Stimulated activated naive CD4-positive, alpha-beta T cell treated with Interleukin-2 at 50 U/mL for 16 hours (primary cell): Measurements from ENCODE around the gene ZNF544.
A peak's percentile ranks its signal among the peaks of the same experiment; 100 is the strongest.

Experiments used
- DNase-seq: peaks from one replicate; lab custom pipeline; 2025; lab: John Stamatoyannopoulos, UW

Gene ZNF544

DNA sequence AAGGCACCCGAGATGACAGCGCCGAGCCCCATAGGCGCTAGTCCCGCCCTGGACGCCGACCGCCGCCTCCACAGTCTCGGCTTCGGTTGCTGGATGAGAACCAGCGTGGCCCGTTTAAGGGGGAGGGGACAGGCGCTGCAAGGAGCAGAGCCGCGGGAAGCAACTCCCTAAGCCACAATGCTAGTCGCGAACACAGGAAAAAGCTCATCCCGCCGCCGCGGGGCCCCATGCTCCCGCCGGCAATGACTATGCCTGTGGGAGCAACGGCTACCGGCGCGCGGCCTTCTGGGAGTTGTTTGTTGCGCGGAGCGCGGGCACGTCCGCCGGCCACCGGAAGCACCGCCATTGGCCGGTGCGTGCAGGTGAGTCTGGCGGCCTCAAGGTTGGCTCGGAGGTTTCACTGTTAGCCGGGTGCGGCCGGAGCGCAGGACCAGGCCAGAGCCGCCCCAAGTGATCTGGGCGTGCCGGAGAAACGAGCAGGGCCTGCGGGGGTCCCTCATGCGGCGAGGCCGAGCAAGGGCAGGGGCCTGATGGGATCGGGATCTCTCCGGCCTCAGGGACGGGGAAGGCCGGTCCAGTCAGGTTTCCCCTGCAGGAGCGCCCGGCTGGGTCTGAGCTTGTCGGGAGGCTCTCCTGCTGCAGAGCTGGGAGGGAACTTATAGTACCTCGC, at the start of gene ZNF544:
Gene ZNF544 (plus strand): TSS at position 330 of the 670 bp plus-strand sequence. CDS start 15,110 bp downstream, outside the sequence.
- DNase-seq = peak; percentile 72

DNA sequence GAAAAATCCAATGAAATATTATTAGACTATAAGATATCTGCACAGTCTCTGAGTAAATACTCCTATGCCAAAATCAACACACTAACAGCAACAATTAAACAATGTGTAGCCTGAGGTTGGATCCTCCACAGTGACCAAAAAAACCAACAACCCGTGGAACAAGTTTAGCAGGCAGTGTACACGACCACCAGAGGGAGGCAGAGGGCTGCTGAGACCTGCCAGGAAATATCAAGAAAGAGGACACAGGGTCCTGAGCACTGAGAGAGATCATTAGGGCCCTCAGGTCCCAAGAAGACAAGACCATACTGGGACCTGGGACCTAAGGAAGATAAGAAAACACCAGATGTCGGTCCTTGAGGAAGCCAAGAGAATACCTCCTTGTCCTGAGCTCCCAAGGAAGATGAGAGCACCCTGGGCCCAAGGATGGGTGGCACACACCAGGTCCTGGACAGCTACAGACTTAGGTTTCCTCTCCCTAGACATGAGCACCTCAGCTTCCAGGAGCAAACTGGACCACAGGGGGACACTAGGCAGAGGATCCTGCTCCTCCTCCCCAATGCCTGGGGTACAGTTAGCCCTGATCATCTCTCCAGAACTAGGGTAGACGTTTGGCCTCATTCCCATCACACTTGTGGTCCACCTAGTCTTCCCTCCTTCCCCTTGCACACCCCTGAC, 46.7 kb upstream of the ZNF544 start:
- peak; percentile 48 for DNase-seq

DNA sequence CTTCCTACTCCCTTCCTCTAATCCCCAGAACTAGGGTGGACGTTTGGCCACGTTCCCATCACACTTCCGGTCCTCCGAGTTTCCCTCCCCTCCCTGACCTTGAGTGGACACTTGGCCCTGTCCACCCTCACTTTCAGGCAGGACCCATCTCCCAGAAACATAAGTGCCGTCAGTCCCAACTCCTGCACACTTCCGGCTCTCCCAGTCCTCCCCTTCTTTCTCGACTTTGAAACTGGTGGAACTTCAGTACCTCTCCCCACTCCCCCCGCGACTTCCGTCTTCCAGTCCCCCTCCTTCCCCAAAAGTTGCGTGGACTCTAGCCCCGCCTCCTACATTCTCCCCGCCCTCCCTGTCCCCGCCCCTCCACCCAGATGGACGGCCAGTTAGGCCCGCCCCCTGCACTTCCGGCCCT, 46.1 kb upstream of the ZNF544 start:
- peak; percentile 86 for DNase-seq

DNA sequence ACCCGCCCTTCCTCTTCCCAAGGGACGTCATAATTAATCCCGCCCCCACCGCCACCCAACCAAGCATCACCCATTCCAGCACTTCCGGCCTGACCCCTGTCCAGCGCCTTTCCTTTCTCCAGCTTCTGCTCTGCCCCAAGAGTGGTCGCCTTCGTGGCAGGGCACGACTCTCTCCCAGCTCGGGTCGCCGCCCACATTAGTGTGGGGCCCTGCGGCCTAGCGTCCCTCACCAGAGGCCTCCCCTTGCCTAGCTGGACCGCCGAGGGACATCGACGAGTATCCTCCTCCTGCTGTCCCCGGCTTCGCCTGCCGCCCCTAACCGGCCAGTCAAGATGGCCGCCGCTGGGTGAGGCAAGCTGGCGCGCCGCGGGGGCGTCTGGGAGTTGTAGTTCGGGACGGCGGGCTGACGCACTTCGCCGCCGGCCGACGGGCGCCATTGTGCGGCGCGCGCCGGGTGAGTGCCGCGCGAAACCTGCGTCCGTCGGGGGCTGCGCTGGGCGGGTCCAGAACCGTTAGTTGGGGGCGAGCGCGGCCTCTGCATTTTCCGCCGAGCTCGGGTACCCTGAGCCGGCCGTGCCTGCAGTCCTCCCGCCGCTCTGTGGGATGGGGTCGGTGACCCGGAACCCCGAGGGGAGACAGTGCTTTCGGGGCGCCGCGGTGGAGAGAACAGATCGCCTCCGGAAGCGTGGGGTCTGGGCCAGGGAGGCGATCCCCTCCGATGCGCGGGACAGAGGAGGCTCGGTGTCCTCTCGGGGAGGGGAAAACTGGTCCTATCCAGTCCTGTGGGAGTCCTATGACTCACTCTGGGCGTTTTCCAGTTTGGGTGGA, 45.5 kb upstream of the ZNF544 start, which contains the start of gene ZNF274:
Gene ZNF274 (plus strand): TSS at position 73 of the 828 bp plus-strand sequence. CDS start 905 bp downstream, outside the sequence.
- DNase-seq = peak; percentile 93

DNA sequence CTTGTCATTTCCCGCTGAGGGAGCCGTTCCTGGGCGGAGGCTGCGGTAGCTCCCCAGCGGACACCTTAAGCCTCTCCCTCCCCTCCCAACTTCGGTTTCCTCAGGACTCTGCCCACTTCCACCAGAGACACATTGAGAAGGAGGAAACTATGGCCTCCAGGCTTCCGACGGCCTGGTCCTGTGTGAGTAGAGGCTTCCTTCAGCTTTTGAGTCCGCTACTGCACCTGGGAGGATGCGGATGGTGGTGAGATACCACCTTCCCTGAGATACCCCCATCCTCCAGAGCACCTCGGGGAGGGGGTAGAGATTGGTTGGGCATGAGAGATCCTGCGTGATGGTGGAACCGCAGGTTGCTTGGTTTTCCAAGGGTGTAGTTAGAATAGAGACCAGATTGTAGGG, 44.9 kb upstream of the ZNF544 start:
- DNase-seq = no peak

DNA sequence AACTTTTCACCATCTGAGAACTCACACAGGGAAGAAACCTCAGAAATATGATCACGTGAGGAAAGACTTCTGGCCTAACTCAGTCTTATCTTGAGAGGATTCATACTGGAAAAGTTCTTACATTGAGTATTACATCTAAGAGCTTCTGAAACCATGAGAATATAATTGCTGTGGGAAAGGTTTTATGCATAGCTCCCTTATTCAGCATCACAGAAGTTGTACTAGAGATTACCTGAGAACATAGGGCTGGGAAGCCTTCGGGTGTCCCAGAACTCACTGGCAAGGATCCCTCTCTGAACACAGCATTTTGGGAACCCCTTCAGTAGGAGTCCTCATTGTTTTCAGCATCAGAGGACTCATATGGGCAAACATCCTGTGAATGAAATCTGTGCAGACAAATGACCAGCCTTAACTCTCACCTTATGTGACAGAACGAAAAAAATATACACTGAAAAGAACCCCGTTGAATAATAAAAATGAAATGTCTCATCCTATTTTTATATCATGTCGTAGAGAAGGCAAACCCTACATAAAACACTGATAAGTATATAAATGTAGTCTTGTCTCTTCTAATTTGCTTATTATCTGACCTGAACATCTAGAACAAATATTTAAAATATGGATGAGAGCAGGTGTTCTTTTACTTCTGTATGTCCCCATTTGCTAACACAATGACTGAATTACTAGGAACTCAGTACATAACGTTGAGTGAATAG, 31.7 kb upstream of the ZNF544 start:
- no peak for DNase-seq

DNA sequence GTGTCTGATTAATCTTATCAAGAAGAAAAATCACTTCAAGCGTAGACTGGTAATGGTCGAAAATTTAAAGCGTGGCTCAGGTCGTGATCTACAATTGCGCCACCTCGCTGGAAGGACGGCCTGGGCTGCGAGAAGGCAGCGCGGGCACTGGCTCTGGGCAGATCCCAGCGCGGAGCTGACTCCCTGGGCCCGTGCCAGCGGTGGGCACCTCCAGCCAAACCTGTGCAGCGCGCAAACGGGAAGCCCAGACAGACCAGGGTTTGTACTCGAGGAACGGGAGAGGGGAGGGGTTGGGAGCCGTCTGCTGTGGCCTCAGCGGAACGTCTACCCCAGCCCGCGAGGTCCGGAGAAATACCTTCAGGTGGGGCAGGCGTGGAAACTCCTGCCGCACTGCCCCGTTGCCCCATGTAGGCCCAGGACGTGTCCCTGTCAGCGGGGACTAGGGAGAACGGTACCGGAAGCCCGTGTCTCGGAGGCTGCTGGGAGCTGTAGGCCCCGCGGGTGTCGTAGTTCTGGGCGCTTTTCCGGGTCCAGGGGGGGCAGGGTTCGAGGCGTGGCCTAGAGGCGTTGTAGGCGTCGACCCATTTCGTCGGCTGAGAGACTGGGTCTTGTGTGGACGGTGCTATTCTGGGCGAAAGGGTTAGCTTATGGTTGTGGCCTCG, 24.8 kb upstream of the ZNF544 start:
- DNase-seq = no peak

DNA sequence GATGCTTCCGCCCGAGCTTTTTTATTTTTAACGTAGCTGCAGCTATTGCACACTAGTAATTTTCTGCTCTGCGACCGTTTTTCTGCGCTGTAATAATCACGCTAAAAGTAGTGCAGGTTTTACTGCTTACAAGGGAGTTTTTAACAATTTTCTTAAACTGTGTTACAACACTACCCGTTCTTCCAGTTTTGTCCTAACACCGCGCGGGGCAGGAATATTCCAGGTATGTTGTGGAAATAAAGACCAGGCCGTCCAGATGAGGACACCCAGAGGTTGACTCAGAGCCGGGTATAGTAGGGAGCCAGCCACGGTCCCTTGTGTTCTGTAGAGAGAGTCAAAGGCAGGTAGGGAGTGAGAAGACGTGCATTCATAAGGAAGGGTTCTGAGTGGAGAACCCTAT, 24.1 kb upstream of the ZNF544 start:
- DNase-seq = no peak

DNA sequence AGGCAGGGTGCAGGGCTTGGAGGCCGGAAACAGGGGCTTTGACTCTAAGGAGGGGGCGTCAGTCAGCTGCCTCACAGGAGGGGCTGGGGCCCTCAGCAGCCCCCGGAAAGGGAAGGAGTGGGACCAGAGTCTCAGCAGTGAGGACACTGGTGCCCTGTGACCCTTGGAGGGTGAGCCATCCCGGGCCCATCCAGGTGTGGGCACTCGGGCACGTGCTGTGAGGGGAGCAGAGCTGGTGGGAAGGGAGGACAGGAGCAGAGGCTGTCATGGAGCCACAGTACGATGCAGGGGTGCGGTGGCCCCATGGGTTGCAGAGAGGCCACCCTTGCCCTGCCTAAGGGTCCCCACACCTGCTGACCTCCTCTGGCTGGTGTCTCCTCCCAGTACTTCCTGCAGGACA, 19.1 kb upstream of the ZNF544 start:
- no peak for DNase-seq

DNA sequence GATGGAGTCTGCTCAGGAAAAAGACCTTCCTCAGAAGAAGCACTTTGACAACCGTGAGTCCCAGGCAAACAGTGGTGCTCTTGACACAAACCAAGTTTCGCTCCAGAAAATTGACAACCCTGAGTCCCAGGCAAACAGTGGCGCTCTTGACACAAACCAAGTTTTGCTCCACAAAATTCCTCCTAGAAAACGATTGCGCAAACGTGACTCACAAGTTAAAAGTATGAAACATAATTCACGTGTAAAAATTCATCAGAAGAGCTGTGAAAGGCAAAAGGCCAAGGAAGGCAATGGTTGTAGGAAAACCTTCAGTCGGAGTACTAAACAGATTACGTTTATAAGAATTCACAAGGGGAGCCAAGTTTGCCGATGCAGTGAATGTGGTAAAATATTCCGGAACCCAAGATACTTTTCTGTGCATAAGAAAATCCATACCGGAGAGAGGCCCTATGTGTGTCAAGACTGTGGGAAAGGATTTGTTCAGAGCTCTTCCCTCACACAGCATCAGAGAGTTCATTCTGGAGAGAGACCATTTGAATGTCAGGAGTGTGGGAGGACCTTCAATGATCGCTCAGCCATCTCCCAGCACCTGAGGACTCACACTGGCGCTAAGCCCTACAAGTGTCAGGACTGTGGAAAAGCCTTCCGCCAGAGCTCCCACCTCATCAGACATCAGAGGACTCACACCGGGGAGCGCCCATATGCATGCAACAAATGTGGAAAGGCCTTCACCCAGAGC, 16.2 kb upstream of the ZNF544 start:
- no peak for DNase-seq

DNA sequence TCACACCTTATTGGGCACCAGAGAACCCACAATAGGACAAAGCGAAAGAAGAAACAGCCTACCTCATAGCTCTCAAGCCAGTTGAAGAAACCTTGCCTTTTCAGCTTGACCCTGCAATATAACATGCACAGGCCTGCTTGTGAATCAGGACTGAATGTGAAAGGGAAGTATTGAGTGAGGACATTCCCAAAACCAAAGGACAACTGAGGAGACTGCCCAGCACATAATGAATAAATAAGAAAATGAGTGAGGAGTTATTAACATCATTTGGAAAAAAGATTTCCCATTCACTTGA, 15.7 kb upstream of the ZNF544 start:
- DNase-seq = no peak

DNA sequence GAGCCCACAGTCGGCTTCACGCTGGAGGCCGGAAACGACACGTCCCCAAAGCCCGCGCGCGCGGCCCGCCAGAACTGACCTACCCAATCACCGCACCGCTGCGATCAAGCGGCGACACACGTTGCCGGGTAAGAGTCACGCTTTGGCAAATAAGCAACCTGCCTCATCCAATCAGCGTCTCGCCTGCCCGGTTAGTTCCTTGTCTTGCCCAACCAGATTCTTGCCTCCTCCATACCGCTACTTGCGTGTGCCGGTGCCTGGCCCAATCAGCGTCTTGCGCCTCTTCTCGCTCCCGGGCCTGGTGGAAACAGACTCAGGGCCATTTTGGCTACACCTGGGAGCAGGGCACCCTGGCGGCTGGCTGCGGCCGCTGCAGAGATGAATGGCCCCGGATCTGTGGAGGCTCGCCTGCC, 11.6 kb upstream of the ZNF544 start:
- no peak for DNase-seq

DNA sequence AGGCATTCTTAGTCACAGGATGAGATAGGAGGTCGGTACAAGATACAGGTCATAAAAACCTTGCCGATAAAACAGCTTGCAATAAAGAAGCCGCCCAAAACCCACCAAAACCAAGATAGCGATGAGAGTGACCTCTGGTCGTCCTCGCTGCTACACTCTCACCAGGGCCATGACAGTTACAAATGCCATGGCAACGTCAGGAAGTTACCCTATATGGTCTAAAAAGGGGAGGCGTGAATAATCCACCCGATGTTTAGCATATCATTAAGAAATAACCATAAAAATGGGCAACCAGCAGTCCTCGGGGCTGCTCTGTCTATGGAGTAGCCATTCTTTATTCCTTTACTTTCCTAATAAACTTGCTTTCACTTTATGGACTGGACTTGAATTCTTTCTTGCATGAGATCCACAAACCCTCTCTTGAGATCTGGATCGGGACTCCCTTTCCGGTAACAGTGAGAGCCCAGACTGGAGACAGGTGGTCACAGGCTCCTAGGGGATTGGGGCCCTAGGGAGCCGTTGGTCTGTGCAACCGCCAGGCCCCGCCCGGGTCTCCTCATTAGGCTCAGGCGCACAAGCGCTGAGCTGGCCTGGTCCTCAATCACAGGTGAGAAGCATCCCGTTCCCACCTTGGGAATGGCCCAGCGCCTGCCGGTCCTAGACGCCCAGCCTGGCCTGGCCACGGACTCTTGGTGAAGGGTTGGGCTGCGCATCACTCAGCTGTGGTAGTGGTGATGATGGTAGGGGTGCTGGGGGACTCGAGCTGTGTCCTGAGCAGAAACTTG, 10.9 kb upstream of the ZNF544 start:
- no peak for DNase-seq

DNA sequence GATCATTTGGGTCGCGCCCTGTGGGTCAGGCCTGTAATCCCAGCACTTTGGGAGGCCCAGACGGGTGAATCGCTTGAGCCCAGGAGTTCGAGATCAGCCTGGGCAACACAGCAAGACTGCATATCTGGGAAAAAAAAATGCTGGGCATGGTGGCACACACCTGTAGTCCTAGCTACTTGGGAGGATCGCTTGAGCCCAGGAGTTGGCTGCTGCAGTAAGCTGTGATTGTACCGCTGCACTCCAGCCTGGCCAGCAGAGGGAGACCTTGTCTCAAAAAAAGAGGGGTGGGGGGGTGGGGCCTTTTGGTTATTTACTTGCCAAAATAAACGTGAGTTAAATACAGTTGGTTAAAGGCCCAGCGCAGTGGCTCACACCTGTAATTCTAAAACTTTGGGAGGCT, 9.8 kb upstream of the ZNF544 start:
- peak; percentile 29 for DNase-seq

DNA sequence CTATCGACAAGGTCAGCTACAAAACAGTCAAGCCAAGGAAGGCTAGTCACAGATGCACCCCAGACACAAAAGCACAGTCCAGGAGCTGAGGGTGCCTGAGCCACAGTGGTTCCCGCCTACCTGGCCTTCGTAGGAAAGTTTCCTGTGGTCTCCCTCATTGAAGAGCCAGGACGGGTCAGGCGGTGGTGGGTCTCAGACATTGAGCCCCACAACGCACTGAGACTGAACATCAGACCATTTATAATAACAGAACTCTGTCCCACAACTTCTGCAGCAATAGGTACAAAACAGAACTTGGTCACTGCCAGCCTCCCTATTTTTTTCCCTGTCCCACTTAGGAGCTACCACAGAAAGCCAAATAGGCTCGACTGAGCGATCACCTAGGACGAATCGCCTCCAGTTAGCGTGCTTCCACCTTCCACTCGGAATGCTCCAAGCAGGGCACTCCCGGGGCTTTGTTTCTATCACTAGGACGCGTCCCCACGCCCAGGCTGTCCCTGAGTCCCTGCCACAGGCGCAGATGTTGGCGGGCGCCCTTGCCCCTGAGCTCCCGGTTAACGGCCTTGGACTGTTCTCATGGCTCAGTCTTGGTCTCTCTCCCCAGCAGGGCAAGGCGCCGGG, 640 bp upstream of the ZNF544 start:
- DNase-seq = no peak

DNA sequence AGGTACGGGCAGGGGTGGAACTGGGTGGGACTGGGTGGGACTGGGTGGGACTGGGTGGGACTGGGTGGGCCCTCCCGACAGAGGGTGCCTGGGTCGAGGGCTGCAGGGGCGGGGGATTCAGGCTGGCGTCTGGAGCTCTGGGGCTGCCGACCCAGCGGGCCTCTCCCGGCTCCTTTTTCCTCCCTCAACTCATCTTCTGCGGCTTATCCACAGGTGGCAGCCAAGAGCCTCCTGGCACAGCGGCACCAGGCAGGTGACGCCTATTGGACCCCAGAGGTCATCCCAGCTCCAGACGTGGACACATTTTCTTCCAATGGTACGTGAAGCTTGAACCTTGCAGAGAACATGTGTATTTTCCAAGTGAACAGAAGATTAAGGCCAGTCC, 533 bp downstream of the ZNF544 start:
- DNase-seq = no peak

DNA sequence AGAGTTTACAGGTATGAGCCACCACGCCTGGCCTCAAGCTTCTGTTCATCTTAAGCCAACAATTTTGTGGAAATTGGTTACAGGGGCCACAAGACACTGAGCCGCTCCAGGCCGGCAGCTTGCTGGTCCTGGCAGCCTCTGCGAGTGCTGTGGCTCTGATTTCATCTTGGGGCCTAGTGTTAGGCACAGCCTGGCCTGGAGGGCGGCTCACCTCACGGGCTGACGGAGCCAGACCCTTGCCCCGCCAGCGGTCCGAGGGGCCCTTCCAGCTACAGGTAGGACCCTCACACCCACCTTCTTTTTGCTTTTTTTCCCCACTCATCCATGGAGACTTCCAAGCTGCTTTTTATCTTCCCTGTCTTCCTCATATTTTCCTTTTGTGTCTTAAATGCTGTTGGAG, 8.6 kb downstream of the ZNF544 start:
- no peak for DNase-seq

DNA sequence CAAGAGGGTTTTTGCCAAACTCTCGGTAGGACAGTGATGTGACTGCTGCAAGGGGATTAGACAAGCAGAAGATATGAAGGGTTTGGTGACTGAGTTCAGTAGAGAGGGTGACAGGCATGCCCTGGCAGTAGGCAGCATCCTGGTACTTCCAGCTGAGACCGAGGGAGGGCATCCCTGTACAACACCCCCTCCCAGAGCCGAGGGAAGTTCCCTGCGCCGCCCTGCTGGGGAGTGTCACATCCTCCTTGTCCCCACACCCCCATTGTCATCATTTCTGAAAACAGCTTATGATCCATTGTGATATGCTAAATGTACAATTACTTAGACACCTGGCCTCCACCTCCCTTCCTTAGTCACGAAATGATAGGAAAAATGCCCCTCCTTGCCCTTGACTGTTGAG, 14.6 kb downstream of the ZNF544 start:
- no peak for DNase-seq

DNA sequence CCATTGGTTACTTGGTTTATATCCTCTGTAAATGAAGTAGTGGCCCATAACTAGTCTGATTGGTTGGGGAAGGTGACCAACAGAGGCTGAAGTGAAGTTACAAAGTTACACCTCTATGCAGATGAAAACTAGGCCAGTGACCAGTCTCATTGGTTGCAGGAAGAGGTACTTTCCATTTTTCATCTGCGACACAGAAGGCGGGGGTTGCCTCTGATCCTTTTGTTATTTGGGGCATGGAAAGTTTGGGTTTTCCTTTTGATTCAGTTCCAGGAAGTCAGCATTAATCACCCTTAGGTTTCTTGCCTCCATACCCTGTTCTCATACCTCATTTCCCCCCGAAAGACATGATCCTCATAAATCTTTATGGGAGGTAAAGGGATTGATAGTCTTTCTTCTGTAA, 20.2 kb downstream of the ZNF544 start:
- no peak for DNase-seq
